GM23338 (cell line): ENCODE results near the gene ANKRD49. TPM values are rescaled to one million over a fixed set of nuclear protein-coding genes. Genes with fewer than 3 reads are reported as not detected.

Source experiments
- ATAC-seq: fragments of 200-7000 bp; cut with Tn5 transposase; 3 replicates; pipeline ENCODE4 v1.9.1; 2020
- DNase-seq: peaks from one replicate; pipeline ENCODE4 v3.0.0-alpha.2; 2015; ENCODE audit warnings: low spot score
- H2AFZ ChIP-seq: fragments of 200-600 bp; sonication (generic); 2 replicates; pipeline ENCODE4 v1.8.0; 2016; ENCODE audit warnings: antibody characterized with exemption, mild to moderate bottlenecking, moderate library complexity
- H3F3A ChIP-seq: fragments of 200-600 bp; sonication (generic); replicated peaks from 2 replicates; pipeline ENCODE4 v1.8.0; 2017; ENCODE audit warnings: antibody characterized with exemption, mixed run types, low read depth
- H3K27ac ChIP-seq: fragments of 200-600 bp; sonication (generic); 2 replicates; pipeline ENCODE4 v1.6.1; 2016; ENCODE audit warnings: low read depth
- H3K27me3 ChIP-seq: fragments of 200-600 bp; sonication (generic); 2 replicates; pipeline ENCODE4 v1.8.0; 2016; ENCODE audit warnings: mild to moderate bottlenecking, mixed run types, moderate library complexity; ENCODE audit not compliant: insufficient read depth
- H3K36me3 ChIP-seq: fragments of 200-600 bp; sonication (generic); 2 replicates; pipeline ENCODE4 v1.8.0; 2016; ENCODE audit warnings: mild to moderate bottlenecking; ENCODE audit not compliant: insufficient read depth
- H3K4me1 ChIP-seq: fragments of 200-600 bp; sonication (generic); 2 replicates; pipeline ENCODE4 v1.8.0; 2016; ENCODE audit warnings: mild to moderate bottlenecking, moderate library complexity; ENCODE audit not compliant: insufficient read depth
- H3K4me2 ChIP-seq: fragments of 200-600 bp; sonication (generic); 2 replicates; pipeline ENCODE4 v1.7.1; 2017; ENCODE audit warnings: mixed run types
- H3K4me3 ChIP-seq: fragments of 200-600 bp; sonication (generic); 2 replicates; pipeline ENCODE4 v1.6.1; 2016; ENCODE audit warnings: mixed run types
- H3K79me2 ChIP-seq: fragments of 200-600 bp; sonication (generic); replicated peaks from 2 replicates; pipeline ENCODE4 v1.8.0; 2017; ENCODE audit warnings: mild to moderate bottlenecking; ENCODE audit not compliant: insufficient read depth
- H3K9me2 ChIP-seq: fragments of 200-600 bp; sonication (generic); 2 replicates; pipeline ENCODE4 v1.8.0; 2017; ENCODE audit not compliant: insufficient read depth
- H4K20me1 ChIP-seq: fragments of 200-600 bp; sonication (generic); replicated peaks from 2 replicates; pipeline ENCODE4 v1.8.0; 2017; ENCODE audit warnings: mild to moderate bottlenecking; ENCODE audit not compliant: insufficient read depth
- H3K27ac Mint-ChIP-seq: 2 replicates; pipeline ENCODE4 v1.8.0; 2020; ENCODE audit warnings: inconsistent platforms, mild to moderate bottlenecking, moderate library complexity, mixed read lengths
- H3K27me3 Mint-ChIP-seq: 3 replicates; pipeline ENCODE4 v1.8.0; 2022; ENCODE audit warnings: low read depth, mild to moderate bottlenecking, moderate library complexity, mixed read lengths, inconsistent platforms; ENCODE audit not compliant: insufficient read depth, poor library complexity
- H3K36me3 Mint-ChIP-seq: 3 replicates; pipeline ENCODE4 v1.8.0; 2021; ENCODE audit warnings: low read depth, mild to moderate bottlenecking, inconsistent platforms, moderate library complexity, mixed read lengths
- H3K4me1 Mint-ChIP-seq: 3 replicates; pipeline ENCODE4 v1.8.0; 2020; ENCODE audit warnings: mild to moderate bottlenecking, inconsistent platforms, mixed read lengths
- H3K4me3 Mint-ChIP-seq: 3 replicates; pipeline ENCODE4 v1.8.0; 2021; ENCODE audit warnings: moderate library complexity, mild to moderate bottlenecking, inconsistent platforms, mixed read lengths
- H3K9me3 Mint-ChIP-seq: 3 replicates; pipeline ENCODE4 v1.8.0; 2020; ENCODE audit warnings: moderate library complexity, mild to moderate bottlenecking, inconsistent platforms, mixed read lengths
- CREB1 ChIP-seq: fragments of 250-450 bp; sonication (Bioruptor Pico); IDR thresholded peaks from 2 replicates; pipeline ENCODE4 v1.5.0; 2020; ENCODE audit warnings: low read depth, mild to moderate bottlenecking, moderate library complexity
- ETS1 ChIP-seq: IDR thresholded peaks from 2 replicates; pipeline ENCODE4 v1.6.1; 2016; ENCODE audit warnings: antibody characterized with exemption
- EZH2 ChIP-seq: fragments of 200-600 bp; sonication (generic); IDR thresholded peaks from one replicate; pipeline ENCODE4 v1.8.0; 2017; ENCODE audit warnings: antibody characterized with exemption, mild to moderate bottlenecking, low read depth; ENCODE audit not compliant: unreplicated experiment
- EZH2phosphoT487 ChIP-seq: fragments of 200-600 bp; sonication (generic); IDR thresholded peaks from one replicate; pipeline ENCODE4 v1.8.1; 2018; ENCODE audit warnings: antibody characterized with exemption; ENCODE audit not compliant: unreplicated experiment
- JUNB ChIP-seq: IDR thresholded peaks from one replicate; pipeline ENCODE4 v1.6.1; 2016; ENCODE audit warnings: antibody characterized with exemption; ENCODE audit not compliant: unreplicated experiment
- NANOG ChIP-seq: IDR thresholded peaks from 2 replicates; pipeline ENCODE4 v1.6.1; 2016; ENCODE audit warnings: antibody characterized with exemption, borderline replicate concordance
- POLR2AphosphoS5 ChIP-seq: IDR thresholded peaks from 2 replicates; pipeline ENCODE4 v1.6.1; 2016; ENCODE audit warnings: antibody characterized with exemption, low read depth
- REST ChIP-seq: IDR thresholded peaks from one replicate; pipeline ENCODE4 v1.6.1; 2018; ENCODE audit warnings: antibody characterized with exemption; ENCODE audit not compliant: unreplicated experiment
- ZNF114 ChIP-seq: fragments of 250-450 bp; sonication (Bioruptor Pico); IDR thresholded peaks from 2 replicates; pipeline ENCODE4 v1.5.0; 2020; ENCODE audit warnings: mild to moderate bottlenecking, moderate library complexity
- ZNF331 ChIP-seq: fragments of 250-450 bp; sonication (Bioruptor Pico); IDR thresholded peaks from 2 replicates; pipeline ENCODE4 v1.5.0; 2020; ENCODE audit warnings: low read depth, mild to moderate bottlenecking, moderate library complexity
- polyA plus RNA-seq: library from polyadenylated mRNA; unstranded; fragments of >200 nt; fragmentation: Nextera tagmentation; extraction: Ambion mirVana; gene quantifications from 2 replicates; pipeline ENCODE4 v1.2.1, GENCODE V29; 2016
- total RNA-seq: library from RNA; depleted of rRNA; stranded (reverse); fragments of >200 nt; shearing (Covaris generic); gene quantifications from 2 replicates; pipeline ENCODE4 v1.2.3, GENCODE V29; 2014

ANKRD49 gene
- total and polyA plus RNA-seq, 2 experiments from 2014 or later, result 16.0 to 35.2 TPM

GRCh38 chr11:94543695-94544645, 50.2 kb downstream of the ANKRD49 start, which contains the start of gene FUT4:
Gene FUT4, plus strand, starts transcription at chr11:94543921. Its CDS starts 213 bp downstream, at chr11:94544134.
- H2AFZ ChIP-seq, result peak within 1 kb of the TSS; percentile 82
- TF ChIP-seq REST (no peak), ZNF114 (CRISPR knock-in tag) (no peak), NANOG (no peak), EZH2phosphoT487 (no peak), ETS1 (no peak), CREB1 (peak; percentile 59), POLR2AphosphoS5 (peak; percentile 52; the same call in 1 of the 2 replicates), EZH2 (no peak)
- peak within 1 kb of the TSS; percentile 82; the same call in 1 of the 2 replicates for H3K27ac ChIP-seq
- peak within 1 kb of the TSS; percentile 95 for H3K4me2 ChIP-seq
- H3K4me1 Mint-ChIP-seq, result peaks cover 22% of the 10 kb centered on the region
- no peaks in the 10 kb centered on the region for H3K36me3 Mint-ChIP-seq
- H3K27me3 Mint-ChIP-seq, result peaks cover 35% of the 10 kb centered on the region
- peaks cover 9% of the 10 kb centered on the region; the same call in 1 of the 2 replicates for H3F3A ChIP-seq
- H4K20me1 ChIP-seq, result peaks cover 13% of the 10 kb centered on the region
- peaks cover 58% of the 10 kb centered on the region for H3K27me3 ChIP-seq
- H3K9me3 Mint-ChIP-seq, result peaks cover 2% of the 10 kb centered on the region; the same call in 2 of the 3 replicates
- peak within 1 kb of the TSS; percentile 83 for H3K4me3 ChIP-seq
- DNase-seq, result peak; percentile 94
- peak within 1 kb of the TSS; percentile 92 for H3K4me3 Mint-ChIP-seq
- peaks cover 5% of the 10 kb centered on the region for H3K79me2 ChIP-seq
- no peaks in the 10 kb centered on the region for H3K36me3 ChIP-seq
- ATAC-seq, result peak; percentile 85
- peak within 1 kb of the TSS; percentile 81; the same call in 1 of the 2 replicates for H3K27ac Mint-ChIP-seq
- no peaks in the 10 kb centered on the region for H3K9me2 ChIP-seq
- H3K4me1 ChIP-seq, result peaks cover 20% of the 10 kb centered on the region

GRCh38 chr11:94544646-94545263, 51.0 kb downstream of the ANKRD49 start:
- peak overlapping the region; percentile 95 for H3K4me2 ChIP-seq
- H3K4me3 ChIP-seq, result peak overlapping the region; percentile 83
- H3K27me3 Mint-ChIP-seq, result peaks cover 35% of the 10 kb centered on the region
- H3F3A ChIP-seq, result peaks cover 9% of the 10 kb centered on the region; the same call in 1 of the 2 replicates
- no peaks in the 10 kb centered on the region for H3K36me3 ChIP-seq
- H4K20me1 ChIP-seq, result peaks cover 13% of the 10 kb centered on the region
- no peak overlapping the region for H3K27ac ChIP-seq
- H3K9me3 Mint-ChIP-seq, result peaks cover 2% of the 10 kb centered on the region; the same call in 2 of the 3 replicates
- ATAC-seq (peak; percentile 20), DNase-seq (peak; percentile 51)
- peak overlapping the region; percentile 82 for H2AFZ ChIP-seq
- H3K36me3 Mint-ChIP-seq, result no peaks in the 10 kb centered on the region
- H3K4me1 Mint-ChIP-seq, result peaks cover 22% of the 10 kb centered on the region
- peaks cover 58% of the 10 kb centered on the region for H3K27me3 ChIP-seq
- peak overlapping the region; percentile 81 for H3K4me3 Mint-ChIP-seq
- H3K79me2 ChIP-seq, result peaks cover 5% of the 10 kb centered on the region
- peaks cover 20% of the 10 kb centered on the region for H3K4me1 ChIP-seq
- H3K27ac Mint-ChIP-seq, result no peak overlapping the region
- H3K9me2 ChIP-seq, result no peaks in the 10 kb centered on the region
- no peak for TF ChIP-seq ZNF331
- TF ChIP-seq NANOG, result no peak
- TF ChIP-seq ZNF114 (CRISPR knock-in tag), result no peak
- no peak for TF ChIP-seq JUNB
- no peak for TF ChIP-seq CREB1
